HCEC 1CT (cell line): ENCODE results near the gene TERT.
A peak's percentile ranks its signal among the peaks of the same experiment; 100 is the strongest.

Experiments
- DNase-seq: peaks from one replicate; pipeline ENCODE4 v3.0.0-alpha.2; 2017

TERT gene

GRCh38 chr5:1215320-1216096 is 79.4 kb downstream of the TERT start:
- no peak for DNase-seq

- DNase-seq: no peak
Observed at GRCh38 chr5:1214936-1215220, 80.0 kb downstream of the TERT start.

DNA sequence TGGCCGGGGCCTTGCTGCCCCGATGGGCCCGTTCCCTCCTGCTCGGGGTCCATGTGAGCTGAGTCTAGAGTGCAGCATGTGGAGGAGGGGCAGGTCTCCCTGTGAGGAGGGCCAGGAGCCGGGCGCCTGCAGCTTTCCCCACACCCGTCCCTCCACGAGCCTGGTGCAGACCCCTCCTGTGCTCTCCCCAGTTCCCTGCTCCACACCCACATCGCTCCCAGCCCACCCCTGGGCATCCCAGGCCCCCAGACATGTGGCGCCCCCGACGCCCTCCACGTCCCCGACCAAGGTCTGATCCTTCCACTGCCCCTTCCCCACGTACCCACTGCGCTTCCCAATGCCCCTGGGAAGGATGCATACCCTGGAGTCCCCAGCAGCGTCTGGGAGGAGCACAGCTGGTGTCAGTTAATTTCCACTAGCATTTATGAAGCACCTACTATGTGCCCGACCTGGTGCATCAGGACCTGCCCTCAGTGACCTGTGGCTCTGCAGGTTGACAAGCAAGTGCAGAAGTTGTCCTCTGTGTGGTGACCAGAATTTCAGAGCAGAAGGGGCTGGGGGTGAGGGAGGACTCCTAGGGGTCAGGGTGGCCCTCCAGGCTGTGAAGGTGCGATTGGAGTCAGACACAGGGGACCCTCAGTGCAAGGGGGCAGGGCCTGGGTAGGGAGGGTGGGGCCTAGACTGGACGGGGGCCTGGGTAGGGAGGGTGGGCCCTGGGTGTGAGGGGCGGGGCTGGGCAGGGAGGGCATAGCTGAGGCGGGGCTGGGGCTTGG is 80.5 kb downstream of the TERT start:
- DNase-seq: no peak

DNA sequence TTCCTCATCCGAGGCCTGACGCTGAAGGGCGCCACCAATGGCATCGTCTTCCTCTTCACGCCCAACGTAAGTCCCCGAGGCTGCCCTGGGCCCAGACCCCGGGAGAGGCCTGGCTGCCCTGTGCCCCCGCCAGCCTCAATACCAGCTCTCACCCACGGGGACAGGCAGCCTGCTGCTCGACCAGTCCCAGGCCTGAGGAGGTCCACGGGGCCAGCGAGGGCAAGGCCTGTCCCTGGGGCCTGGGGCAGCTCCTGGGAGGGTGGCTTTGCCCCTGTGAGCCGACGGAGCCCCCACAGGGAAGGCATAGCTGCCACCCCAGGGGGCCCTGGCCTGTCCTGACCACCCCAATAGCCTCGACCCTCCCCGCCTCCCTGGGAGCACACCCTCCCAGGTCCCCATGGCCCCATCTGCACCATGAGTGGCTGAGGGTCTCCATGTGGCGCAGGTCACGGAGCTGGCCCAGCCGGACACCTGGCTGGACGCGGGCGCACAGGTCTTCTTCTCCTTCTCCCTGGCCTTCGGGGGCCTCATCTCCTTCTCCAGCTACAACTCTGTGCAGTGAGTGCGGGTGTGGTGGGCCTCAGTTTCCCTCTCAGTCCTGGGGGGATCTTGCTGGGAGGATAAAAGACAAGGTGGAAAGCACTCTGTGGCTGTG is 81.2 kb downstream of the TERT start:
- no peak for DNase-seq

DNA sequence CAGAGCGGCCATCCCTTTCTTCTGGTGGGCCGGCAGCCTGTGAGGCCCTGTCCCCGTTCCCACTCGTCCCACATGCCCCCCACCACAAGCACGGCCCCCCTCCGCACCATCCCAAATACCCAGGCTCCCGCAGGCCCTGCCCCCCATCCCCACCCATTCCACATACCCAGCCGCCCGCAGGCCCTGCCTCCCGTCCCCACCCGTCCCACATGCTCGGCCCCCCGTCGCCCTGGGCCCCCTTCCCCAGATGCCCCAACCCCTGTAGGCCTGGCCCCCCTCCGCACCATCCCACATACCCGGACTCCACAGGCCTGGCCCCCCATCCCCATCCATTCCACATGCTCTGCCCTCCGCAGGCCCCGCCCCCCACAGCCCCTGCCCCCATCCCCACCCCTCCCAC is 82.0 kb downstream of the TERT start:
- no peak for DNase-seq

DNA sequence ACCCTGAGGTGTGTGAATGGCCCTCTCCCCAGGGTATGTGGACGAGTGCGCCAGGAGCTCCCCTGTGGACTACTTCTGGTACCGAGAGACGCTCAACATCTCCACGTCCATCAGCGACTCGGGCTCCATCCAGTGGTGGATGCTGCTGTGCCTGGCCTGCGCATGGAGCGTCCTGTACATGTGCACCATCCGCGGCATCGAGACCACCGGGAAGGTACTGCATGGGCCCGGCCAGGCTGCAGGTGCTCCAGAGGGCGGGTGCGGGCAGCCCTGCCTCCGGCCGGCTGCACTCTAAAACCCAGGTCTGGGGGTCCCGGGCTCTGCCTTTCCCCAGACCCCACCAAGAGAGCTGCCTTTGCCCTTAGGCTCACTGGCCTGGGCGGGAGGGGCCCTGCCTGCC is 82.6 kb downstream of the TERT start:
- no peak for DNase-seq

- DNase-seq: no peak
Observed at GRCh38 chr5:1211701-1212100, 83.2 kb downstream of the TERT start.

- DNase-seq: no peak
Observed at GRCh38 chr5:1210832-1211251, 84.0 kb downstream of the TERT start.

- DNase-seq: no peak
Observed at GRCh38 chr5:1209896-1210776, 84.7 kb downstream of the TERT start.

- DNase-seq: no peak
Observed at GRCh38 chr5:1209489-1209852, 85.4 kb downstream of the TERT start.

GRCh38 chr5:1208743-1209488 is 86.0 kb downstream of the TERT start:
- peak; percentile 2 for DNase-seq

GRCh38 chr5:1208221-1208742 is 86.6 kb downstream of the TERT start:
- no peak for DNase-seq

GRCh38 chr5:1207555-1207954 is 87.3 kb downstream of the TERT start:
- DNase-seq: no peak

GRCh38 chr5:1206521-1207412 is 88.1 kb downstream of the TERT start:
- no peak for DNase-seq

DNA sequence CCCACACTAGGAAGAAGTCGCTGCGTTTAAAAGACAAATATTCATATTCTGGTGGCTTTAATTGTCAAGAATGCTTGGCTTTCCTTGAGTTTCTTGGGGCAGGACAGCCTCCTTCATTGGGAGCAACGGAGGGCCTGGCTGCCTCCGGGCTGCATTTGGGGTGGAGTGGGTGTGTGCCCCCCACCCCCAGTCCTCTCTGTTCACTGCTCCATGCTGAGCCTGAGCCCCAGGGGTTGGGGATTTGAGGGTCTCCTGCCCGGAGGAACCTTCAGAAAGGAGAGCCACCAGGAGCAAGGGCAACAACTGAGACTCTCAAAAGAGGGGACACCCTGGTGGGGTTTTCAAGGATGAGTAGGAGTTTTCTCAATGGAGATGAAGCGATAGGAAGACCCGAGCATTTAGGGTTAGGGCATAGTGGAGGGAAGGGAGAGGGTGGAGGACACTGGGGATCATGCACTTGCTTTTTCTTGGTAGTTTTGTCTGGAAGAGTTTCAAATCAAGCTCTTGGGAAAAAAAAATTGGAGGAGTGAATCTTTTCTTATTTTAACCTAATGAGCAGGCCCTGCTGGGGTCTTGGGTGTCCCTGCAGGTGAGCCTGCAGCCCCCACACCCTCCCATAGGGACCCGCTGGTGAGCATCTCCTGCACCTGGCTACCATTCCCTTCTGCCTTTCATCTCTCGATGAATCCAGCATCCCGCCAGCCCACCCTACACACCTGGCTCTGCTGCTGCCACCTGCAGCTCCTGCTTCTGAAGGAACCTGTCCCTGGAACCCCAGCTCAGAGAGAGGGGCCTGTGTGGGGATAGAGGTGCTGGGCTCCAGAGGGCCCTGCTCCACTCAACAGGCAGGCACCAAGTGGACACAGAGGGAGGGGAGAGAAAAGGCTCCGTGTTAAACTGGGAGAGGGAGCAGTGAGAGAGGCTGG is 89.3 kb downstream of the TERT start:
- no peak for DNase-seq

- DNase-seq: peak; percentile 49
Observed at GRCh38 chr5:1204693-1205242, 90.1 kb downstream of the TERT start.

DNA sequence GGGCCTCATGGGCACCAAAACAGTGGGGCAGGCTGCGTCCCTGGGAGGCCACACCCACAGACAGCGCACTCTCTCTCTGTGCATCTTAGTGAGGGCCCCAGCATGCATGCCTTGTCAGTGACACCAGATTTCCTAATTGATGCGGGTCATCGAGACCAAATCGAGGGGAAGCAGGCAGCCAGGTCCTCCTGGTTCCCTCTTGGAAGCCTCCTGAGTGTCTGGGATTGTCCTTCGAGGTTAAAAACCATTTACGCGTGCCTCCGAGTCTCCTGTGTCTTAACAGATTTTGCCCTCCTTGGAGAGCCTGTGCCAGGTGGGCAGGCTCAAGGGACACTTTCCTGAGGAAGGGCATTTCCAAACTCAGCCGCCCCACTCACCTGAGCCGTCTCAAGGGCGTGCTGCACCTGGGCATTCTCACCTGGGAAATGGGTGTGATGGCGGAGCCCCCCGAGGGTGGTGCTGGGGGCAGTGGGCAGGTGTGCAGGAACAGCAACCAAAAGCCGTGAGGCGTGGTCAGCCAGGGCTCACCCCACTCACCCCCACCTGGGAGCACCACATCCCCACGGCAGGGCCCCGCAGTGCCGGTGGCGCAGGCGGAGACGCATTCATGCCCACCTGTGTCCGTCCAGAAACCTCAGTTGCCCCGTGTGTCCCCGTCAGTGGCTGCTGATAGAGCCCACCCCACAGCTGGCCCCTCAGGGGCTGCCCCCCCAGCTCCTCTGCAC is 90.7 kb downstream of the TERT start:
- DNase-seq: no peak

- DNase-seq: no peak
Observed at GRCh38 chr5:1203311-1203967, 91.4 kb downstream of the TERT start.
